HG03354 (cell line): ENCODE data around the gene CCDC184.
A peak's percentile ranks its signal among the peaks of the same experiment; 100 is the strongest.

ENCODE experiments used
- ATAC-seq: cut with Tn5 transposase; IDR thresholded peaks from one replicate; pipeline ENCODE4 v1.9.1; 2021; ENCODE audit warnings: mild to moderate bottlenecking; ENCODE audit not compliant: unreplicated experiment, poor library complexity, severe bottlenecking

Gene CCDC184

GRCh38 chr12:48176417-48176751 lies 7.1 kb upstream of the CCDC184 start:
- ATAC-seq: no peak

GRCh38 chr12:48177982-48178381 lies 5.5 kb upstream of the CCDC184 start:
- ATAC-seq: no peak

- no peak for ATAC-seq
Observed at GRCh38 chr12:48179466-48179865, 4.0 kb upstream of the CCDC184 start.

GRCh38 chr12:48180424-48180823 lies 3.0 kb upstream of the CCDC184 start:
- ATAC-seq: no peak

- no peak for ATAC-seq
Observed at GRCh38 chr12:48180857-48181495, 2.5 kb upstream of the CCDC184 start.

GRCh38 chr12:48182631-48183030 lies 813 bp upstream of the CCDC184 start:
- ATAC-seq: peak; percentile 7

- ATAC-seq: peak; percentile 2
Observed at GRCh38 chr12:48183876-48184548, 568 bp downstream of the CCDC184 start.

- ATAC-seq: no peak
Observed at GRCh38 chr12:48184549-48184922, 1.1 kb downstream of the CCDC184 start.

- no peak for ATAC-seq
Observed at GRCh38 chr12:48185181-48185919, 1.9 kb downstream of the CCDC184 start.

GRCh38 chr12:48187916-48188695 lies 4.7 kb downstream of the CCDC184 start:
- no peak for ATAC-seq

GRCh38 chr12:48189331-48190125 lies 6.1 kb downstream of the CCDC184 start:
- peak; percentile 58 for ATAC-seq

- ATAC-seq: no peak
Observed at GRCh38 chr12:48191096-48191495, 7.7 kb downstream of the CCDC184 start.

GRCh38 chr12:48192861-48193260 lies 9.4 kb downstream of the CCDC184 start:
- no peak for ATAC-seq

- no peak for ATAC-seq
Observed at GRCh38 chr12:48193623-48194022, 10.2 kb downstream of the CCDC184 start.

- ATAC-seq: no peak
Observed at GRCh38 chr12:48194799-48195201, 11.4 kb downstream of the CCDC184 start.

- ATAC-seq: peak; percentile 33
Observed at GRCh38 chr12:48197549-48197970, 14.1 kb downstream of the CCDC184 start.

- peak; percentile 100 for ATAC-seq
Observed at GRCh38 chr12:48197971-48198671, 14.7 kb downstream of the CCDC184 start.

GRCh38 chr12:48198672-48198971 lies 15.2 kb downstream of the CCDC184 start:
- ATAC-seq: peak; percentile 31

- ATAC-seq: no peak
Observed at GRCh38 chr12:48198985-48199384, 15.5 kb downstream of the CCDC184 start.
